ENCODE data around the gene FIBP.

Gene FIBP

DNA sequence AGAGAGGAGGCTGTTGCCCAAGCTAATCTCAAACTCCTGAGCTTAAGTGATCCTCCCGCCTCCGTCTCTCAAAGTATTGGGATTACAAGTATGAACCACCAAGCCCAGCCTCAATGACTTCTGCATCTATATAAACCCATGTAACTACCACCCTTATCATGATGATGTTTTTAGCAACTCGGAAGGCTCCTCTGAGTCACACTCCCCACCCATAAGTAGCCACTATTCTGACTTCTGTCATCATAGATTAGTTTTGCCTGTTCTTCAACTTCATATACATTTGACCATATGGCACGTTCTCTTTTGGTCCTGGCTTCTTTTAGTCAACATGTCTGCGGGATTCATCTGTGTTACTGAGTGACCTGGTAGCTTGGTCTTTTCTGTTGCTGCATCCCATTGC, 18.3 kb upstream of the FIBP start:
- no peak overlapping the region for H3K18ac ChIP-seq (ENCODE audit: low read depth in 1 of 2, low read length in 2 of 2)
- no peak overlapping the region for H4K91ac ChIP-seq (ENCODE audit: low read length)
- no peak overlapping the region for H4K8ac ChIP-seq (ENCODE audit: low read length)
- H3K23ac ChIP-seq (ENCODE audit: low read length in 2 of 2), result no peak overlapping the region
- peaks cover 28% of the 10 kb centered on the region for H3K4me1 ChIP-seq (ENCODE audit: control insufficient read depth, insufficient read depth, low read depth, low read length)
- no peak overlapping the region for H2AK5ac ChIP-seq (ENCODE audit: low read length, severe bottlenecking)
- H2AFZ ChIP-seq (ENCODE audit: low read depth, low read length), result no peak overlapping the region
- no peak overlapping the region for H3K27ac ChIP-seq (ENCODE audit: low read length, poor library complexity, severe bottlenecking)
- H2BK120ac ChIP-seq (ENCODE audit: low read depth, low read length), result no peak overlapping the region
- 55% methylated on average over 5 of the region's 5 CpGs for WGBS
- DNase-seq, result no peak
- H3K36me3 ChIP-seq (ENCODE audit: control insufficient read depth in 1 of 2, insufficient read depth in 2 of 2, low read depth in 1 of 2, low read length in 2 of 2), result no peaks in the 10 kb centered on the region
- no peaks in the 10 kb centered on the region for H3K9me3 ChIP-seq (ENCODE audit: control insufficient read depth, low read length)
- H3K27me3 ChIP-seq (ENCODE audit: control insufficient read depth in 1 of 2, insufficient read depth in 1 of 2, low read length in 2 of 2), result no peaks in the 10 kb centered on the region
- no peak overlapping the region for H3K4me2 ChIP-seq (ENCODE audit: low read length, poor library complexity, severe bottlenecking)
- H3K4ac ChIP-seq (ENCODE audit: low read depth in 1 of 2, low read length in 2 of 2), result peak overlapping the region in 1 of 2 experiments; percentile 15
- H2BK5ac ChIP-seq (ENCODE audit: low read depth, low read length, poor library complexity, severe bottlenecking), result no peak overlapping the region
- H3K4me3 ChIP-seq (ENCODE audit: insufficient read depth in 1 of 2, low read depth in 1 of 2, low read length in 2 of 2), result no peak overlapping the region
- H3K14ac ChIP-seq (ENCODE audit: low read length in 2 of 2), result no peak overlapping the region
- no peak overlapping the region for H2BK15ac ChIP-seq (ENCODE audit: low read depth, poor library complexity, severe bottlenecking)
- H2BK12ac ChIP-seq (ENCODE audit: low read length in 2 of 2), result no peak overlapping the region
- peaks cover 2% of the 10 kb centered on the region for H3K79me1 ChIP-seq (replicated peaks; ENCODE audit: low read length, poor library complexity, severe bottlenecking)
- H3K9ac ChIP-seq (ENCODE audit: low read length), result no peak overlapping the region

DNA sequence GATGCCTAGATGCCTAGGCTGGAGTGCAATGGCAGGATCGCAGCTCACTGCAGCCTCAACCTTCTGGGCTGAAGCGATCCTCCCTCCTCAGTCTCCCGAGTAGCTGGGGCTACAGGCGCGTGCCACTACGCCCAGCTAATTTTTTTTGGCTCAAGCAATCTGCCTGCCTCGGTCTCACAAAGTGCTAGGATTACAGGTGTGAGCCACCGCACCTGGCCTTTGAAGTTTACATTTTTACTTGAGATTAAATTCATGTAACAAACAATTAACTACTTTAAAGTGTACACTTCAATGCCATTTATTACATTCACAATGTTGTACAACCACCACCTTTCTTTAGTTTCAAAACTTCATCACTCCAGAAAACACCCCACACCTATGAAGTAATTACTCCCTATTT, 15.4 kb upstream of the FIBP start:
- WGBS, result 74% methylated on average over 8 of the region's 8 CpGs
- no peaks in the 10 kb centered on the region for H3K9me3 ChIP-seq (ENCODE audit: control insufficient read depth, low read length)
- no peak overlapping the region for H2BK15ac ChIP-seq (ENCODE audit: low read depth, poor library complexity, severe bottlenecking)
- H3K4ac ChIP-seq (ENCODE audit: low read depth in 1 of 2, low read length in 2 of 2), result peak overlapping the region; percentile 53 to 72
- H2BK5ac ChIP-seq (ENCODE audit: low read depth, low read length, poor library complexity, severe bottlenecking), result peak overlapping the region; percentile 21
- DNase-seq, result no peak
- no peak overlapping the region for H3K4me2 ChIP-seq (ENCODE audit: low read length, poor library complexity, severe bottlenecking)
- peak overlapping the region; percentile 51 for H4K8ac ChIP-seq (ENCODE audit: low read length)
- no peak overlapping the region for H3K23ac ChIP-seq (ENCODE audit: low read length in 2 of 2)
- no peak overlapping the region for H2AFZ ChIP-seq (ENCODE audit: low read depth, low read length)
- H3K36me3 ChIP-seq (ENCODE audit: control insufficient read depth in 1 of 2, insufficient read depth in 2 of 2, low read depth in 1 of 2, low read length in 2 of 2), result no peaks in the 10 kb centered on the region
- H3K18ac ChIP-seq (ENCODE audit: low read depth in 1 of 2, low read length in 2 of 2), result peak overlapping the region; percentile 67 to 74
- peak overlapping the region; percentile 15 for H2AK5ac ChIP-seq (ENCODE audit: low read length, severe bottlenecking)
- peak overlapping the region; percentile 91 for H4K91ac ChIP-seq (ENCODE audit: low read length)
- no peak overlapping the region for H3K14ac ChIP-seq (ENCODE audit: low read length in 2 of 2)
- H3K27ac ChIP-seq (ENCODE audit: low read length, poor library complexity, severe bottlenecking), result peak overlapping the region; percentile 88
- no peak overlapping the region for H2BK120ac ChIP-seq (ENCODE audit: low read depth, low read length)
- peak overlapping the region; percentile 78 for H3K9ac ChIP-seq (ENCODE audit: low read length)
- peak overlapping the region; percentile 37 to 93 for H2BK12ac ChIP-seq (ENCODE audit: low read length in 2 of 2)
- no peaks in the 10 kb centered on the region for H3K27me3 ChIP-seq (ENCODE audit: control insufficient read depth in 1 of 2, insufficient read depth in 1 of 2, low read length in 2 of 2)
- peak overlapping the region in 1 of 2 experiments; percentile 69 for H3K4me3 ChIP-seq (ENCODE audit: insufficient read depth in 1 of 2, low read depth in 1 of 2, low read length in 2 of 2)
- H3K79me1 ChIP-seq (replicated peaks; ENCODE audit: low read length, poor library complexity, severe bottlenecking), result peaks cover 2% of the 10 kb centered on the region
- peaks cover 24% of the 10 kb centered on the region for H3K4me1 ChIP-seq (ENCODE audit: control insufficient read depth, insufficient read depth, low read depth, low read length)

DNA sequence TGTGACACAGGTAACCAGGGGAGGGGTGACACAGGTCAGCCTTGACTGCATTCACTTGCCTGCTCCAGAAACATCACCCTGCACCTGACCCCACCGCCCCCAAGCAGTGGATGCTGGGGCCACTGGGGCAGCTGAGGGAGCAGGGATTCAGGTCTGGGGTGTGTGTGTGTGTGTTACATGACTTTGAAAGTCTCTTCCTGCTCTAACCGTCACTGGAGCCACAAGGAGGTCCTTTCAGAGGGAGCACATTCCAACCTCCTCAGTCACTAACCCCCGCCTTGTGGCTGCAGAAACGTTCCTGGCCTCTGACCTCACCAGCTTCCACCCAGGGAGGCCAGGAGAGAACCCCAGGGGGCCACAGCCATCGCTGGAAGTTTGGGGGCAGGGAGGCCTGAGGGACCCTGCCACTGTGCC, 14.8 kb upstream of the FIBP start:
- Histone ChIP-seq H2AFZ (ENCODE audit: low read depth, low read length) (peak overlapping the region; percentile 24), H4K91ac (ENCODE audit: low read length) (peak overlapping the region; percentile 96), H3K4me1 (ENCODE audit: control insufficient read depth, insufficient read depth, low read depth, low read length) (peaks cover 26% of the 10 kb centered on the region), H3K9me3 (ENCODE audit: control insufficient read depth, low read length) (no peaks in the 10 kb centered on the region), H3K27ac (ENCODE audit: low read length, poor library complexity, severe bottlenecking) (peak overlapping the region; percentile 88), H3K79me1 (replicated peaks; ENCODE audit: low read length, poor library complexity, severe bottlenecking) (peaks cover 2% of the 10 kb centered on the region), H2BK5ac (ENCODE audit: low read depth, low read length, poor library complexity, severe bottlenecking) (peak overlapping the region; percentile 60), H3K36me3 (ENCODE audit: control insufficient read depth in 1 of 2, insufficient read depth in 2 of 2, low read depth in 1 of 2, low read length in 2 of 2) (peaks cover 0 to 4% of the 10 kb centered on the region in 2 experiments), H2AK5ac (ENCODE audit: low read length, severe bottlenecking) (peak overlapping the region; percentile 71), H4K8ac (ENCODE audit: low read length) (peak overlapping the region; percentile 79), H3K27me3 (ENCODE audit: control insufficient read depth in 1 of 2, insufficient read depth in 1 of 2, low read length in 2 of 2) (no peaks in the 10 kb centered on the region), H3K4me3 (ENCODE audit: insufficient read depth in 1 of 2, low read depth in 1 of 2, low read length in 2 of 2) (peak overlapping the region in 1 of 2 experiments; percentile 69), H2BK12ac (ENCODE audit: low read length in 2 of 2) (peak overlapping the region; percentile 98), H3K14ac (ENCODE audit: low read length in 2 of 2) (no peak overlapping the region), H3K23ac (ENCODE audit: low read length in 2 of 2) (no peak overlapping the region), H3K4ac (ENCODE audit: low read depth in 1 of 2, low read length in 2 of 2) (peak overlapping the region; percentile 65 to 89), H2BK120ac (ENCODE audit: low read depth, low read length) (peak overlapping the region; percentile 29), H3K4me2 (ENCODE audit: low read length, poor library complexity, severe bottlenecking) (peak overlapping the region; percentile 38), H2BK15ac (ENCODE audit: low read depth, poor library complexity, severe bottlenecking) (peak overlapping the region; percentile 98), H3K18ac (ENCODE audit: low read depth in 1 of 2, low read length in 2 of 2) (peak overlapping the region; percentile 59 to 83), H3K9ac (ENCODE audit: low read length) (peak overlapping the region; percentile 78)
- WGBS, result 0% methylated on average over 4 of the region's 5 CpGs
- DNase-seq, result peak; percentile 95

DNA sequence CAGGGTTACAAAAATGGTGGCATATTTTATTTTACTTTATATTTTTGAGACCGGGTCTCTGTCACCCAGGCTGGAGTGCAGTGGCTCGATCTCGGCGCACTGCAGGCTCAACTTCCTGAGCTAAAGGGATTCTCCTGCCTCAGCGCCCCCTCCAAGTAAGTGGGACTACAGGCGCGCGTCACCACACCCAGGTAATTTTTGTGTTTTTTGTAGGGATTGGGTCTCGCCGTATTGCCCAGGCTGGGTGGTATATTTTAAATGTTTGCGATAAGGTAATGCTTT, 12.6 kb upstream of the FIBP start:
- Histone ChIP-seq H2BK15ac (ENCODE audit: low read depth, poor library complexity, severe bottlenecking) (peak overlapping the region; percentile 20), H3K36me3 (ENCODE audit: control insufficient read depth in 1 of 2, insufficient read depth in 2 of 2, low read depth in 1 of 2, low read length in 2 of 2) (peaks cover 15 to 23% of the 10 kb centered on the region in 2 experiments), H2BK5ac (ENCODE audit: low read depth, low read length, poor library complexity, severe bottlenecking) (no peak overlapping the region), H3K27me3 (ENCODE audit: control insufficient read depth in 1 of 2, insufficient read depth in 1 of 2, low read length in 2 of 2) (no peaks in the 10 kb centered on the region), H3K14ac (ENCODE audit: low read length in 2 of 2) (no peak overlapping the region), H2BK12ac (ENCODE audit: low read length in 2 of 2) (peak overlapping the region in 1 of 2 experiments; percentile 52), H3K79me1 (replicated peaks; ENCODE audit: low read length, poor library complexity, severe bottlenecking) (peaks cover 2% of the 10 kb centered on the region), H3K23ac (ENCODE audit: low read length in 2 of 2) (no peak overlapping the region), H4K8ac (ENCODE audit: low read length) (no peak overlapping the region), H2AFZ (ENCODE audit: low read depth, low read length) (no peak overlapping the region), H3K27ac (ENCODE audit: low read length, poor library complexity, severe bottlenecking) (peak overlapping the region; percentile 66), H3K9ac (ENCODE audit: low read length) (peak overlapping the region; percentile 67), H3K4me3 (ENCODE audit: insufficient read depth in 1 of 2, low read depth in 1 of 2, low read length in 2 of 2) (peak overlapping the region in 1 of 2 experiments; percentile 98), H2AK5ac (ENCODE audit: low read length, severe bottlenecking) (no peak overlapping the region), H3K18ac (ENCODE audit: low read depth in 1 of 2, low read length in 2 of 2) (no peak overlapping the region), H4K91ac (ENCODE audit: low read length) (no peak overlapping the region), H2BK120ac (ENCODE audit: low read depth, low read length) (no peak overlapping the region), H3K4me1 (ENCODE audit: control insufficient read depth, insufficient read depth, low read depth, low read length) (peaks cover 40% of the 10 kb centered on the region), H3K4me2 (ENCODE audit: low read length, poor library complexity, severe bottlenecking) (peak overlapping the region; percentile 92), H3K4ac (ENCODE audit: low read depth in 1 of 2, low read length in 2 of 2) (no peak overlapping the region), H3K9me3 (ENCODE audit: control insufficient read depth, low read length) (no peaks in the 10 kb centered on the region)
- WGBS, result 83% methylated on average over 8 of the region's 11 CpGs
- no peak for DNase-seq

All from mesenchymal stem cell (in vitro differentiated cells and primary cell).